Stimulated activated CD4-positive, alpha-beta T cell treated with anti-CD3 and anti-CD28 coated beads, Interleukin-4, amount 100 ng/mL, for 4 hours (primary cell): Measurements from ENCODE around the gene PFDN5.
"Not testable (repeated sequence)": the region's sequence is repeated elsewhere in the genome, so short reads cannot be mapped to it uniquely, and the experiment has no call there.

Experiments
- DNase-seq, 2 experiments: peaks; one replicate each; pipeline ENCODE4 v3.0.0-alpha.2; 2020

PFDN5 gene

DNA sequence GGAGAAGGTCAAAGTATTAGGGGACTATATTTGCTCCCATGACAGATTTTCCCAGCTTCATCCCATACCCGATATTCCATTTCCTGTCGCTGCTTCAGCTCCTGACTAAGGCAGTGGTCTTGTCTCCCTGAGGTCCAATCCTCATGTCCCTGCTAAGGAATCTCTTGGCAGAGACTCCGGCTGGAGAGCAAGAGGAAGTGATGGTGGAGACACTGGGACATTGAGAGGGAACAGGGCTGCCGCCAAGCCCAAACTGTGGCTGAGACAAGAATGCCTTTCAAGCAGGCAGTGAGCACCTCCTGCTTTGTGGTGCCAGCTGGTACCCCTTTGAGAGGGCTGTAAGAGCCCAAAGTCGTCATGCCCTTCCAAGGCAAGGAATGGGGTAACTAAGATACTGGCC is 35.3 kb downstream of the PFDN5 start:
- no peak for DNase-seq

DNA sequence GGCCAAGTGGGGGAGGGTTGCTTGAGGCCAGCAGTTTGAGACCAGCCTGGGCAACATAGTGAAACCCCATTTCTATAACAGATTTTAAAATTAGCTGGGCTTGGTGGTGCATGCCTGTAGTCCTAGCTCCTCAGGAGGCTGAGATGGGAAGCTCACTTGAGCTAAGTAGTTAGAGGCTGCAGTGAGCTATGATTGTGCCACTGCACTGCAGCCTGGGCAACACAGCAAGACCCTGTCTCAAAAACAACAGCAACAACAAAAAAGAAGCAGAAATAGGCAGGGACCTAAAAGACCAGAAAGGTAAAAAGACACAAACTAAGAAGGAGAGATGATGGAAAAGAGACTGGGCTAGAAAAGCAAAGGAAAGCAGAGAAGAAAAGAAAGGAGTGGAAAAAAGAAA is 37.0 kb downstream of the PFDN5 start:
- DNase-seq = not testable (repeated sequence)

DNA sequence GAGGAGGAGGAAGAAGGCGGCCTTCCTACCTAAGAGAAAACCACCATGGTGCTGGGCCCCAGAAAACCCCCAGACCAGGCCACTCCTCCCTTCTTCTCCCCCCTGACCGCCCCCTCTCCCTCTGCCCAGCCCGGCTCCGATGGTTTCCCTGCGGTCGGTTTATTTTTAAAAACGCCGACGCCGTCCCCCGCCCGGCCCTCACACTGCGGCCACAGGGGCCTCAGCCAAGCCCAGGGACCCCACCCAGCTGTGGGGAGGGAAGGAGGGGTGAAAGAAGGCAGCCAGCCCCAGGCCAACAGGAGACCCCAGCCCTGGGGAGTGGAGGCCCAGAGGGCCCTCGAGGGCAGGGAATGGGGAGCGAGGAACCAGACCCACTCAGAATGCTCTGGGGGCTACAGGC is 37.4 kb downstream of the PFDN5 start:
- no peak for DNase-seq

DNA sequence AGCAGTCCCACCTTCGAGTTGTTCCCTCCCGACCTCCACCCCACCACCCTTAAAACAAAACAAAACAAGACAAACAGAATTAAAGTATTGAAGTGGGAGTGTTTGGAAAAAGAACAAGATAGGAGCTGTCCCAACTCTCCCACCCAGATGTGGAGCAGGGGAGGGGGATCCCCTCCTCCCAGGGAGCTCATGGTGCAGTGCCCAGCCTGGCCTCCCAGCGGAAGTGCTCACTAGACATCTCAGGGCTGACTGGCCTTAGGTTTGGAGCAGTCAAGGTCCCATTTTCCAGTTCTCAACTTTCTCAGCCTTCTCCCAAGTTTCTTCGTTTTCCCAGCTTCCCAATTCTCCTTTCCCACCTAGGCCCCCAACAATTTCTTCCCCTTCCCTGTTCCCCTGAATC is 37.9 kb downstream of the PFDN5 start:
- no peak for DNase-seq

DNA sequence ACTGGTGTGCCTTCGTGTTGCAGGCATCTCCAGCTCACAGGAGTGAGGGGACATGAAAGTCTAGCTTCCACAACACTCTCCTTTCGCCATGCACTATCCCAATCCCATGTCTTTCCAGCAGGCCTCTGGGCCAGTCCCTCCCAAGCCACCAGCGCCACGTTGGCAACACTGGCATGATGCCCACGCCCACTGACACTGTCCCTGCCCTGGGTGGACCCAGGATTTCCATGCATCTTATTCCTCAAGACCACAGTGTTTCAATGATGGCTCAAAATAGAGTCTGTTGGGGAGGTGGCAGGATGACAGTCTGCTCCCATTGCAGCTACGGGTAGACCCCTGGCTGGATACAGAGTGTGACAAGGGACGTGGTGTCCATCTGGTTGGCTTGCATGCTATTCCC is 38.5 kb downstream of the PFDN5 start:
- DNase-seq = no peak

DNA sequence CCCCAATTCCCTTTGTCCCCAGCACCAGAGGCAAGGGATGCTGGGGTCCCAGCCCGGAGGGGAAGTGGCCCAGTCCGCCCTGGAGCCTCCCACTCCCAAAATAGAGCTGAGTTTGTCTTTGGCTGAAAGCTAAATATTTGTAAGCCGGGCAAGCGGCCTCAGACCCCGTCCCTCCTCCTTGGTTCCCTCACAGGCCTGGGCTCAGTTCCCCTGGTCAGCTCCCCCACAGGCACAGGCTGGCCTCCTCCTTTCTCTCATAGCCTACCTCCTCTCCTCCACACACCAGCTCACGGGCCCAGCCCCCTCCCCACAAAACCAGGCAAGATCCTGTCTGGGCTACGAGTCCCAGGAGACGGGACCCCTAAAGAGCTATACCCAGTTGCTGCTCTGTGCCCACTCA is 39.5 kb downstream of the PFDN5 start:
- DNase-seq = no peak

DNA sequence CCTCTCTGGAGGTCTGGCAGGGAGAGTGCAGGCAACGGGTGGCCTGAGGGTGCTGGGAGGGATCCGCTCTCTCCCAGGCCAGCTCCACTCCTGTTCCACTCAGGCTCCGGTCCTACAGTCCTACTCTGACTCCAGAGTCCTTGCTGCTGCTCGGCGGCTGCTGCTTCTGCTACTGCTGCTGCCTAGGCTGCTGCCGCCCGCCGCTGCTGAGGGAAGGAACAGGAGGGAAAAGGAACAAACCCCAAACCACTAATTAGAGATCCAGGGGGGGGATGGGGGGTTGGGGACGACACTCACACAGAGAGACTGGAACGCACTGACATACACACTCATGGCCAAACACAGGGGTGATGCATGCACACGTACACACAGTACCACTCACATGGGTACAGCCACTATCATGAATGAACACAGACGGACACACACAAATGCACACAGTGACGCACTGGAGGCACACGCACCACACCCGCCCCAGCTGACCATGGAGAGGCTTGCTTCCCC is 40.9 kb downstream of the PFDN5 start, which contains the start of gene SP7:
Gene SP7, minus strand, starts transcription at position 174 of the 501 bp plus-strand sequence. CDS start 708 bp downstream, outside the sequence.
- DNase-seq = no peak

DNA sequence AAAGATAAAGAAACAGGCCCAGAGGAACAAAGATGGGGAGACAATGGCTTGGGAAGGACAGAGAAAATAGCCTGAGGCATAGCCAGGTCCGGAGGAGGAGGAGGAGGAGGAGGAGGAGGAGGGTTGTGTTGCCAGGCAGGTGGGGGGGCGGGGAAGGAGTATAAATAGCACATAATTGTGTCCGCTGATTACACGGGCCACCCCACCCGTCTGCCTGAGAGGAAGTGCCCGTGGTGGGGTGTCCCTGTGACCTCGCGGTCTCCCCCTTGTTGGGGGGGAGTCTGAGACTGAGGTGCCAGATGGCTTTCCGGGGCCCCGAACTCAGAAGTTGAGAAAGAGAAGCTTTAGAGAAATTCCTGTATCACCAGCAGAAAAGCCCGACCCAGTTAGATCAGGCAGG is 42.7 kb downstream of the PFDN5 start:
- no peak for DNase-seq

DNA sequence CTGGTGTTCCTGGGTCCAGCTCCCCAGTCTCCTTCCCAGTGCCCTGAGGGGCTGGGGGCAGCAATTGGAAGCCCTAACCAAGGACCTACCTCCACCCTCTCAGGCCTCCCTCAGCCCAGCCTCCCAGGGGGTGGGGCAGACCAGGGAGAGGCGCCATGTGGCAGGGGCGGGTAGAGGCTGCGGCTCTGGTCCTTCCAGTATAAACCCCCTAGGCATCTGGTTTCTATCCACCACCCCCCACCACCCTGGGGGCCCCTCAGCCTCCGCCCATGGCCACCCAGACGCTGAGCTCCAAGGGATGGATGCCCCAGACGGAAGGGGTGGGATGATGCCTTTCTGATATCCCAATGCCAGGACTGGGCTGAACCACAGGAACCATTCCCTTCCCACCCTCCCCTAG is 43.6 kb downstream of the PFDN5 start:
- no peak for DNase-seq

DNA sequence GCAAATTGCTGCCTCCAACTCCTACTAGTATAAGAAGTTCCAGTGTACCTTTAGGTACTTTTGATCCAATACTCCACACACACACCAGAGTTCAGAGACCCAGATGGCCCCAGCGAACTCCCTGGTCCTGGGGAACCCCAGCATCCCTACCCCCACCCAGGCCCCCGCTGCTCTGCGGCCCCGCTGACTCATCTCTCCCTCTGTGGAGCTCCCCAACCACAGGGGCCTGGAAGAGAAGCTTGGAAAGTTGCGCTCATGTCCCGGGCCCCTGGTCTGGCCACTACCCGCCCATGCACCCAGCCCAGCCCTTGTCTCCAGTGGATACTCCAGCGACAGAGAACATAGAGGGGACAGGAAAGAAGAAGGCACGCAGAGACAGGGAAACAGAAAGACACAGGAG is 45.1 kb downstream of the PFDN5 start:
- DNase-seq = no peak

DNA sequence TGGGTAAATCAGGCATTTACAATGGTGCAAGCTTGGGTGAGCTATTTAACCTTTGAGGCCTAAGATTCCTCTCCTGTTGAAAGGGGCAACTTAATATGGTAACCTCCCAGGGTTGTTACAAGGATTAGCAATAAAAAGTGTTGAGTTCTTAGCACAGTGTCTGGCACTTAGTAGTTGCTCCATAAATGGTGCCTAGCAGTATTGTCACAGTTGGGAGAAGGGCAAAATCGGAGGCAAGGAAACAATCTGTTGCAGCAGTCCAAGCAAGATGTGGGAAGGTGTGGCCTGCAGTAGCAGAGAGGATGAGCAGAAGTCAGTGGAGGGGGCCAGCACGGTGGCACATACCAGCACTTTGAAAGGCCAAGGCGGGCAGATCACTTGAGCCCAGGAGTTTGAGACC is 48.1 kb downstream of the PFDN5 start:
- no peak for DNase-seq

DNA sequence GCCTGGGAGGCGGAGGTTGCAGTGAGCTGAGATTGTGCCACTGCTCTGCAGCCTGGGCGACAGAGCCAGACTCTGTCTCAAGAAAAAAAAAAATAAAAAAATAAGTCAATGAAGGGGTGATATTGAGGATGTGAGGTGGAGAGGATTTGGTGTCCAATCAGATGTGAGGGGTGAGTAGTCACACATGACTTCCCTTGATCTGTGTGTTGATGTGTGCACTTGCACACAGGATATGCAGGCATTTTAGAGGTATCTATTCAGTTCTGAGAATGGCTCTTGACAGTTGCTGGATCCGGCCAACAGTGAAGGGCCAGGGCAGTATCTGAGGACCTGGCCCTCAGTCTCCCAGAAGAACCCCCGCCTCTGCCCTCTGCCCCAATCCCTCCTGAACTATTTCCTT is 48.6 kb downstream of the PFDN5 start:
- no peak for DNase-seq

DNA sequence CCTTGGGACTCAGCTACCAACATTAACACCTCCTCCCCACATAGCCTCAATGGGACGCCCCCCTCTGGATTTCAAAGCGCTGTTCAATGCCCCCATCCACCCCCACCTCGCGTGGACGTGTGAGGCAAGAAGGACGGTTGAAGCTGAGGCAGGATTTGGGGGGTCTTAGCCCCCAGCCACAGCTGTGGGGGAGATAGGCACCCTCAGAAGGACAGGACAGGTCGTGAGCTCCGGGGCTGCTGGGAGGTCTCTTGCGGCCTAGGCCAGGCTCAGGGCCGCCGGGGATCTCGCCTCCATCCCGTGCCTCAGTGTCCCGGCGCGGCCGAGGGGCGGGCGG is 49.1 kb downstream of the PFDN5 start:
- no peak for DNase-seq

DNA sequence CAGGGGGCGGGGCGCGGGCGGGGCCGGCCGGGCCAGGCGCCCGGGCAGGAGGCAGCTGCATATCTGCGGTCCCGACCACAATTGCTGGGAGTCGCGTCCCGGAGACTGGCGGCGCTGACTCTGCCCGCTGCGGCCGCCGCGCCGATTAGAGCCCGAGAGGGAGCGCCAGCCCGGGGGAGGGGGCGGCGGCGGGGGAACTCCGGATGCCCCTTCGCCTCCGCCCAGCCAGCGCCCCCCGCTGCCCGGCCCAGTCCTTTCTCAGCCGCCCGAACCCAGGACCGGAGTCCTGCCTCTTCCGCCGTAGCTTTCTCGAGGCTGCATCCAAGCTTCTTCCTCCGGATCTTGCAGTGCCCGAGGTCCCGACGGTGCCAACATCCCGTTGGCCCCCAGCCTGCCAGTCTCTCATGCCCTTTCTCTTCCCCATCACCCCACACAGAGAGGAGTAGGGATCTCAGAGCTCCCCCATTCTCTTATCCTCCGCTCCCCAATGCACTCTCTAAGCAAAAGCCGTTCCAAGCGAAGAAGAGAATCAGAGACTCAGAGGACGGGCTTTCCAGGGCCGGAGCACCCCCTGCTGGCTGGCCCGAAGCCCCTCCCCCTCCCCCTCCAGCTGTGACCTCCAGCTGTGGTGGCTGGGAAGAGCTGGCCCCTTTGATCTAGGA is 49.6 kb downstream of the PFDN5 start:
- DNase-seq = peak; percentile 64 to 67

DNA sequence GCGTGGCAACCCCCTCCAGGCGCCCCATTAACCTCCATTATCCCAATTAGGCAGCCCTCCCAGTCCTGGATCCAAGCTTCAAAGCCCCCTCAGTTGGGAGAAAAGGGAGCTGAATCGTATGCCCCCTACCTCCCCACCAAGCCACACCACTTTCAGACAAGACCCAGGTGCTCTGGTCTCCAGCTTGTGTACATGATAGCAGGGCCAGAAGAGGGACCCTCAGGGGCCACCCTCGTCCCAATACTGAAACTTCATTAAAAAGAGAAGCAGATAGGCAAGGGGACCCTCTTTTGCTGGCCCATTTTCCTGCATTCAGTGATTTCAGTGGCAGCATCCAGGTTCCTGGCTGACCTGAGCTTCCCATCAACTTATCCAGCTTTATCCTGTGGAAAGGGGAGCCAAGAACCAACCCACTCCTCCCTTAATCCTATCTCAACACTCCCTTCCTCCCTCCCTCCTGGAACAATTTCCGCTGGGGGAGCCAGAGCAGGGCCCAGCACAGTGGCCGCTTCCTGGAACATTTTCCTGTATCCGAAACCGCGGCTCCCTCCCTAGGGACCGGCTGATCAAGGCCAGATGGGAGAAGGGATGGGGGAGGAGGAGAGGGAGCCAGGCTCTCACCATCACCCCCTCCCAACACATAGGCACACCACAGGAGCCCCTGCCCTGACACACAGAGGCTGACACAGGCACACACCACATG is 50.3 kb downstream of the PFDN5 start:
- DNase-seq = no peak

DNA sequence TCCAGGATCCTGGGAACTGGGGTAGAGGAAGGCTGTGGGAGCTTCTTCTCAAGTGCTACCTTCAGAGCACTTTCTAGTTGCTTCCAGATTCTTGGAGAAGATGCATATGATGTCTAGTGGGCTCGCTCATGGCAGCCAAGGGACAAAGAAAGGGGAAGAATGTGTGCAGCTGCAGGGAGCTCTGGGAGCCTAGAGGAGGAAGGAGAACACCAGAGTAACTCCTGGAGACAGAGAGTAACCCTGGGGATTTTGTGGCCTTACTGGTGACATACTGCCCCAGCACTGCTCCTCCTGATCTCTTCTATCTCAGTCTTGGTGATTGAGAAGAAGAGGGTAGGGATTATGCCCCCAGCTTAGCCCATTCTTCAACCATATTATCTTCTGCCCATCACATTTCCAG is 51.1 kb downstream of the PFDN5 start:
- no peak for DNase-seq

DNA sequence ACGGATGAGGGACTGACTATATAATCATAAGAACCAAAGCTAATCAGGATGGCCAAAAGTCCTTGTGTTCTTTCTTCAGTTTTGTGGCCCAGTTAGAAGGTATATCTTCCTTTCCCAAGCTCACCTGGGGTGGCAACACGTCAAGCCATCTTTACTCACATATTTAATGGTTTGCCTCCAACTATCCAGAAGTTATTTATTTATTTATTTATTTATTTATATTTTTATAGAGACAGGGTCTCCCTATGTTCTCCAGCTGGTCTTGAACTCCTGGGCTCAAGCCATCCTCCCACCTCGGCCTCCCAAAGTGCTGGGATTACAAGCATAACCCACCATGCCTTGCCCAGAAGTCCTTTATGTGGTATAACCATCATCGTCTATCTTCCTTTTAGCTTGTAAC is 52.6 kb downstream of the PFDN5 start:
- no peak for DNase-seq
